ENCODE measurements around the gene PTPN6. TPM values are rescaled to one million over a fixed set of nuclear protein-coding genes. Genes with fewer than 3 reads are reported as not detected.

Gene PTPN6
- total RNA-seq, 1 experiment from 2014 or later = 2.3 TPM

DNA sequence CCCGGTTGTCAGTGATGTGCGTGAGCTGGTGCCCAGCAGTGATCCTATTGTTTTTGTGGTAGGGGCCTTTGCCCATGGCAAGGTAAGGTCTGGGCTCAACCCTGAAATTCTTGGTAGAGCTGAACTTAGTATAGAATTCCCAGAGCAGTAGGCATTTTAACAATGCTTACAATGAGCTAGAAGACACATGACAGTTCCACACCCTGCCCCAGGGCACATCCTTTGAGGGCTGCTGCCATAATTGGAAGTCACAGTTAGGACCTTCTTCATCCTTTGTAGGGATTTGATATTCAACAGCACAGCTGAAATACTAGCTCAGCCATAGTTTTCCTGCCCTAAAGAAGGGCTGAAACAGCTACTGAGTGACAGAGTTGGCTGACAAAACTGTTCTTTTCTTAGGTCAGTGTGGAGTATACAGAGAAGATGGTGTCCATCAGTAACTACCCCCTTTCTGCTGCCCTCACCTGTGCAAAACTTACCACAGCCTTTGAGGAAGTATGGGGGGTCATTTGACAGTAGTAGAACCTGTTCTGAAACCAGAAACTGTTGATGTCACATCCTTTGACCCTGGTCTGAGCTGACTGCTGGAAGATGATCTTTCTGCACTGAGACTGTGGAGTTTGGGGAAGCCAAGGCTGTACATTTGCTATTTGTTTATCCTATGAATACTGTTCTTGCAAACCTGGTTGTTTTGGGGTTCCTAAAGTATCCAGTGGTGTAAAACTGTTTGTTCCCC is 24.3 kb downstream of the PTPN6 start:
- CTCF ChIA-PET = no interaction called here
- H3K27ac ChIP-seq (ENCODE audit: low read depth, low read length, poor library complexity, severe bottlenecking) = no peak overlapping the region
- H3K4me3 ChIP-seq (ENCODE audit: low read depth, low read length, poor library complexity, severe bottlenecking) = no peak overlapping the region
- DNase-seq (ENCODE audit: low spot score) = no peak
- peaks cover 9% of the 10 kb centered on the region for H3K4me1 ChIP-seq (ENCODE audit: insufficient read depth, low read length, poor library complexity, severe bottlenecking)
- intact Hi-C loops (cut with micrococcal nuclease; ENCODE audit: unreplicated experiment) = no loop called here
- H3K36me3 ChIP-seq (ENCODE audit: insufficient read depth, low read length, poor library complexity, severe bottlenecking) = peaks cover 67% of the 10 kb centered on the region
- POLR2A ChIA-PET (ENCODE audit: low non-redundant PET) = no interaction called here
- no peaks in the 10 kb centered on the region for H3K27me3 ChIP-seq (replicated peaks; ENCODE audit: insufficient read depth, low read depth, low read length, poor library complexity)
- TF ChIP-seq, protein P1, sequence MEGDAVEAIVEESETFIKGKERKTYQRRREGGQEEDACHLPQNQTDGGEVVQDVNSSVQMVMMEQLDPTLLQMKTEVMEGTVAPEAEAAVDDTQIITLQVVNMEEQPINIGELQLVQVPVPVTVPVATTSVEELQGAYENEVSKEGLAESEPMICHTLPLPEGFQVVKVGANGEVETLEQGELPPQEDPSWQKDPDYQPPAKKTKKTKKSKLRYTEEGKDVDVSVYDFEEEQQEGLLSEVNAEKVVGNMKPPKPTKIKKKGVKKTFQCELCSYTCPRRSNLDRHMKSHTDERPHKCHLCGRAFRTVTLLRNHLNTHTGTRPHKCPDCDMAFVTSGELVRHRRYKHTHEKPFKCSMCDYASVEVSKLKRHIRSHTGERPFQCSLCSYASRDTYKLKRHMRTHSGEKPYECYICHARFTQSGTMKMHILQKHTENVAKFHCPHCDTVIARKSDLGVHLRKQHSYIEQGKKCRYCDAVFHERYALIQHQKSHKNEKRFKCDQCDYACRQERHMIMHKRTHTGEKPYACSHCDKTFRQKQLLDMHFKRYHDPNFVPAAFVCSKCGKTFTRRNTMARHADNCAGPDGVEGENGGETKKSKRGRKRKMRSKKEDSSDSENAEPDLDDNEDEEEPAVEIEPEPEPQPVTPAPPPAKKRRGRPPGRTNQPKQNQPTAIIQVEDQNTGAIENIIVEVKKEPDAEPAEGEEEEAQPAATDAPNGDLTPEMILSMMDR (conservative IDR thresholded peaks at IDR 0.05; ENCODE audit: low read depth, low read length) = no peak
- no peak for TF ChIP-seq EZH2 (IDR thresholded peaks at IDR 0.05; ENCODE audit: borderline replicate concordance, low read depth, low read length, poor library complexity, severe bottlenecking)
- no TSS peak for BruUV-seq (replicated peaks)
- no peaks in the 10 kb centered on the region for H3K9me3 ChIP-seq (ENCODE audit: low read depth, low read length, poor library complexity, severe bottlenecking)

DNA sequence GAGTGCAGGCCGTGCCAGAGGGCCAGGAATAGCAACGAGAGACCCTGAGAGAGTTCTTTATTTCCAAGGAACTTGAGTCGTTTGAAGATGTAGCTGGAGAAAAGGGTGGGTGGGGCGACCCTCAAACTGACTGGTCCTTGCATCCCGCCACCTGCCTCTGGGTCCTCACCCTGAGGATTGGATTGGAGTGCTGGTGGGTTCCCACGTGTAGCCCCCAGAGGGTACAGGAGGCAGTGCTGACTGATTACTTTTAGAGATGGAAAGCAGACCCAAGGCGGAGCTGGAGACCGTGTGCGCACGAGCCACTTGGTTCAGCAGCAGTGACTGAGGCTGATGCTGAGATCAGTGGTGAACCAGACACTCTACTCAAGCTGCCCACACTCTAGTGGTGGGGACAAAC is 26.5 kb downstream of the PTPN6 start:
- no TSS peak for BruUV-seq (replicated peaks)
- Histone ChIP-seq H3K4me1 (ENCODE audit: insufficient read depth, low read length, poor library complexity, severe bottlenecking) (no peaks in the 10 kb centered on the region), H3K36me3 (ENCODE audit: insufficient read depth, low read length, poor library complexity, severe bottlenecking) (peaks cover 83% of the 10 kb centered on the region), H3K27ac (ENCODE audit: low read depth, low read length, poor library complexity, severe bottlenecking) (no peak overlapping the region), H3K27me3 (replicated peaks; ENCODE audit: insufficient read depth, low read depth, low read length, poor library complexity) (no peaks in the 10 kb centered on the region), H3K4me3 (ENCODE audit: low read depth, low read length, poor library complexity, severe bottlenecking) (no peak overlapping the region), H3K9me3 (ENCODE audit: low read depth, low read length, poor library complexity, severe bottlenecking) (no peaks in the 10 kb centered on the region)
- intact Hi-C loops (cut with micrococcal nuclease; ENCODE audit: unreplicated experiment) = no loop called here
- POLR2A ChIA-PET (ENCODE audit: low non-redundant PET) = no interaction called here
- CTCF ChIA-PET = no interaction called here
- DNase-seq (ENCODE audit: low spot score) = no peak
- TF ChIP-seq, protein P1 (conservative IDR thresholded peaks at IDR 0.05; ENCODE audit: low read depth, low read length) = no peak
- no peak for TF ChIP-seq EZH2 (IDR thresholded peaks at IDR 0.05; ENCODE audit: borderline replicate concordance, low read depth, low read length, poor library complexity, severe bottlenecking)

DNA sequence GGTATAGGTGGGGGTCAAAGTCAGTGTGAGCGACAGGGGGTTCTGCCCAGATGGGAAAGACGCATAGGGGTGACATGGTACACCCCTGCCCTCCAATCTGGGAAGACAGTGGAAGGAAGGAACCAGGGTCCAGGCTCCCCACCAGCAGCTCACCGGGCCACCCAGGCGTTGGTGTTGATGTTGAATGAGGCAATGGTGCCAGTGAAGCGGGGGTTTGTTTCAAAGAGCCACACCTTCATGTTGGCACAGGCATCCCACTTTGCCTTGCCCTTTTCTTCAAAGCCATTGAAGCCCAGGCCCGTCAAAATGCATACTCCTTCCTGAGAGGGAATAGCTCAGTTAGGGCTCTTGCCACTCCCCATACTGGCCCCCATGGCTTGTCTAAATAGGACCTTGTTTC is 27.0 kb downstream of the PTPN6 start:
- CTCF ChIA-PET = no interaction called here
- no peak for DNase-seq (ENCODE audit: low spot score)
- H3K4me1 ChIP-seq (ENCODE audit: insufficient read depth, low read length, poor library complexity, severe bottlenecking) = no peaks in the 10 kb centered on the region
- peaks cover 85% of the 10 kb centered on the region for H3K36me3 ChIP-seq (ENCODE audit: insufficient read depth, low read length, poor library complexity, severe bottlenecking)
- no peaks in the 10 kb centered on the region for H3K27me3 ChIP-seq (replicated peaks; ENCODE audit: insufficient read depth, low read depth, low read length, poor library complexity)
- no TSS peak for BruUV-seq (replicated peaks)
- H3K9me3 ChIP-seq (ENCODE audit: low read depth, low read length, poor library complexity, severe bottlenecking) = no peaks in the 10 kb centered on the region
- H3K27ac ChIP-seq (ENCODE audit: low read depth, low read length, poor library complexity, severe bottlenecking) = no peak overlapping the region
- POLR2A ChIA-PET (ENCODE audit: low non-redundant PET) = no interaction called here
- TF ChIP-seq, protein P1 (conservative IDR thresholded peaks at IDR 0.05; ENCODE audit: low read depth, low read length) = no peak
- TF ChIP-seq EZH2 (IDR thresholded peaks at IDR 0.05; ENCODE audit: borderline replicate concordance, low read depth, low read length, poor library complexity, severe bottlenecking) = no peak
- intact Hi-C loops (cut with micrococcal nuclease; ENCODE audit: unreplicated experiment) = no loop called here
- H3K4me3 ChIP-seq (ENCODE audit: low read depth, low read length, poor library complexity, severe bottlenecking) = no peak overlapping the region

Data from A673 (cell line).